Transverse colon (tissue), 4 donors: ENCODE data around the gene SLC15A2. TPM values are rescaled to one million over a fixed set of nuclear protein-coding genes. Genes with fewer than 3 reads are reported as not detected.
A peak's percentile ranks its signal among the peaks of the same experiment; 100 is the strongest.

Source experiments
- DNase-seq: peaks from one replicate; pipeline ENCODE4 v3.0.0-alpha.2; 2019
- H3K27ac ChIP-seq, 4 donors: fragments of 200-600 bp; sonication (generic); 2 replicates each; pipeline ENCODE4 v1.5.1; 2016 to 2018; ENCODE audit warnings: inconsistent platforms in 4 of 4
- H3K27me3 ChIP-seq: fragments of 200-600 bp; sonication (generic); 2 replicates; pipeline ENCODE4 v1.5.1; 2017; ENCODE audit warnings: inconsistent platforms
- H3K36me3 ChIP-seq, 4 donors: fragments of 200-600 bp; sonication (generic); 2 replicates each; pipeline ENCODE4 v1.5.1; 2017 to 2019; ENCODE audit warnings: inconsistent platforms in 4 of 4
- H3K4me1 ChIP-seq, 4 donors: fragments of 200-600 bp; sonication (generic); 2 replicates each; pipeline ENCODE4 v1.5.1; 2017 to 2020; ENCODE audit warnings: inconsistent platforms in 4 of 4
- H3K4me3 ChIP-seq, 4 donors: fragments of 200-600 bp; sonication (generic); 1 replicate in 1 of 4; 2 replicates in 3 of 4; pipeline versions ENCODE4 v1.5.1 to v1.6.1; 2017 to 2019; ENCODE audit warnings: inconsistent platforms in 4 of 4
- H3K9me3 ChIP-seq, 2 donors: fragments of 200-600 bp; sonication (generic); 2 replicates each; pipeline ENCODE4 v1.5.1; 2017 to 2019; ENCODE audit warnings: inconsistent platforms in 2 of 2
- EP300 ChIP-seq: sonication (generic); formaldehyde crosslinking; IDR thresholded peaks from one replicate; pipeline ENCODE4 v1.6.1; 2017; ENCODE audit warnings: antibody characterized with exemption, low read depth
- POLR2A ChIP-seq: fragments of 450-650 bp; IDR thresholded peaks from one replicate; pipeline ENCODE4 v1.6.1; 2016; ENCODE audit warnings: antibody characterized with exemption, mild to moderate bottlenecking, moderate library complexity
- POLR2AphosphoS5 ChIP-seq, 3 donors: sonication (generic); formaldehyde crosslinking; IDR thresholded peaks; one replicate each; pipeline ENCODE4 v1.6.1; 2016; ENCODE audit warnings: antibody characterized with exemption in 3 of 3
- WGBS, 2 donors: methylation state at CpG; one replicate each; pipeline ENCODE4 v1.1.5; 2018; ENCODE audit warnings: low coverage in 1 of 2; 5-methylcytosine and 5-hydroxymethylcytosine counted together
- in situ Hi-C, 4 donors: fragments of 200-750 bp; cut with MboI; loops; one replicate each; pipeline versions ENCODE4 v1.15.0 to v1.15.1; 2017; ENCODE audit warnings: low sequenced_read_pairs in 3 of 4, low pct_ligation_motif_present in 1 of 4, low pct_unique_long_range_greater_than_20kb in 1 of 4
- intact Hi-C: fragments of 100-400 bp; cut with DNase I; formaldehyde crosslinking; loops from one replicate; pipeline ENCODE4 v1.15.1; 2023; ENCODE audit warnings: low total_unique reads
- total RNA-seq, 4 donors: library from RNA; depleted of rRNA; stranded (reverse); fragments of >200 nt; gene quantifications; one replicate each; pipeline ENCODE4 v1.1.0, GENCODE V29; 2016
- TF ChIP-seq, protein P1 (sequence below), 5 experiments: fragments of 200-600 bp in 3 of 5; fragments of 450-650 bp in 2 of 5; sonication (generic) in 3 of 5; IDR thresholded peaks; 1 replicate in 2 of 5; 2 replicates in 3 of 5; pipeline ENCODE4 v1.5.1; 2016 to 2017; ENCODE audit warnings: antibody characterized with exemption in 5 of 5, inconsistent platforms in 3 of 5, mild to moderate bottlenecking in 2 of 5, moderate library complexity in 1 of 5

SLC15A2 gene
- total RNA-seq, 4 donors from 2014 or later, result 1.1 to 5.6 (median 2.7) TPM

DNA sequence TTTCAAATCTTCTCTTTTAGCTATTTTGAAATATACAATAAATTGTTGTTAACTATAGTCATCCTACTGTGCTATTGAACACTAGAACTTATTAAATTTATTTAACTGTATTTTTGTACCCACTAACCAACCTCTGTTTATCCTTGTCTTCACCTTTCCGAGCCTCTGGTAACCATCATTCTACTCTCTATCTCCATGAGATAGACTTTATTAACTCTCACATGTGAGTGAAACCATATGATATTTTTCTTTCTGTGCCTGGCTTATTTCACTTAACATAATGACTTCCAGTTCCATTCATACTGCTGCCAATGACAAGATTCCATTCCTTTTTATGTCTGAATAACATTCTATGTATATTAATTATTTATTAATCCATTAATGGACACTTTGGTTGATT, 15.8 kb upstream of the SLC15A2 start:
- WGBS, 2 donors, result 69 to 76% methylated on average over 1 of the region's 1 CpG
- TF ChIP-seq EP300, result no peak
- TF ChIP-seq, protein P1, sequence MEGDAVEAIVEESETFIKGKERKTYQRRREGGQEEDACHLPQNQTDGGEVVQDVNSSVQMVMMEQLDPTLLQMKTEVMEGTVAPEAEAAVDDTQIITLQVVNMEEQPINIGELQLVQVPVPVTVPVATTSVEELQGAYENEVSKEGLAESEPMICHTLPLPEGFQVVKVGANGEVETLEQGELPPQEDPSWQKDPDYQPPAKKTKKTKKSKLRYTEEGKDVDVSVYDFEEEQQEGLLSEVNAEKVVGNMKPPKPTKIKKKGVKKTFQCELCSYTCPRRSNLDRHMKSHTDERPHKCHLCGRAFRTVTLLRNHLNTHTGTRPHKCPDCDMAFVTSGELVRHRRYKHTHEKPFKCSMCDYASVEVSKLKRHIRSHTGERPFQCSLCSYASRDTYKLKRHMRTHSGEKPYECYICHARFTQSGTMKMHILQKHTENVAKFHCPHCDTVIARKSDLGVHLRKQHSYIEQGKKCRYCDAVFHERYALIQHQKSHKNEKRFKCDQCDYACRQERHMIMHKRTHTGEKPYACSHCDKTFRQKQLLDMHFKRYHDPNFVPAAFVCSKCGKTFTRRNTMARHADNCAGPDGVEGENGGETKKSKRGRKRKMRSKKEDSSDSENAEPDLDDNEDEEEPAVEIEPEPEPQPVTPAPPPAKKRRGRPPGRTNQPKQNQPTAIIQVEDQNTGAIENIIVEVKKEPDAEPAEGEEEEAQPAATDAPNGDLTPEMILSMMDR (IDR thresholded peaks at IDR 0.05), result no peak
- TF ChIP-seq POLR2A, result no peak
- Histone ChIP-seq H3K4me1 (no peaks in the 10 kb centered on the region), H3K9me3 (no peaks in the 10 kb centered on the region), H3K27me3 (no peaks in the 10 kb centered on the region), H3K27ac (no peak overlapping the region), H3K4me3 (no peak overlapping the region), H3K36me3 (no peaks in the 10 kb centered on the region)
- no peak for DNase-seq
- in situ Hi-C loops (loop anchor here in 1 of 4 donors (25.0 kb wide), 1 partner anchor 384 kb away; no protein-coding TSS in a partner anchor), intact Hi-C loops (no loop called here)

- 21 to 41% methylated on average over 1 of the region's 1 CpG for WGBS, 2 donors
Measured at GRCh38 chr3:121883507-121883906, 10.7 kb upstream of the SLC15A2 start.

GRCh38 chr3:121885386-121885785, 8.8 kb upstream of the SLC15A2 start:
- H3K4me3 ChIP-seq, result no peak overlapping the region
- intact Hi-C loops, result no loop called here
- H3K9me3 ChIP-seq, result no peaks in the 10 kb centered on the region
- no peak for DNase-seq
- H3K4me1 ChIP-seq, result no peaks in the 10 kb centered on the region
- no peak overlapping the region for H3K27ac ChIP-seq
- TF ChIP-seq POLR2AphosphoS5 (IDR thresholded peaks at IDR 0.05), result no peak
- no peak for TF ChIP-seq POLR2A
- H3K36me3 ChIP-seq, result no peaks in the 10 kb centered on the region
- in situ Hi-C loops, result loop anchor here in 1 of 4 donors (25.0 kb wide), 1 partner anchor 377 kb away; no protein-coding TSS in a partner anchor
- H3K27me3 ChIP-seq, result no peaks in the 10 kb centered on the region
- 96 to 97% methylated on average over 2 of the region's 2 CpGs for WGBS, 2 donors

More at GRCh38 chr3:121883507-121883906, 10.7 kb upstream of the SLC15A2 start:
- Histone ChIP-seq H3K4me3 (no peak overlapping the region), H3K27ac (no peak overlapping the region), H3K27me3 (no peaks in the 10 kb centered on the region), H3K36me3 (no peaks in the 10 kb centered on the region), H3K4me1 (no peaks in the 10 kb centered on the region), H3K9me3 (no peaks in the 10 kb centered on the region)
- intact Hi-C loops (no loop called here), in situ Hi-C loops (loop anchor here in 1 of 4 donors (25.0 kb wide), 1 partner anchor 379 kb away; no protein-coding TSS in a partner anchor)
- DNase-seq, result no peak
- no peak for TF ChIP-seq POLR2A
- TF ChIP-seq, protein P1 (IDR thresholded peaks at IDR 0.05), result peak; percentile 22 to 46 (median 35)

- TF ChIP-seq, protein P1 (IDR thresholded peaks at IDR 0.05), result no peak
- TF ChIP-seq POLR2AphosphoS5 (IDR thresholded peaks at IDR 0.05) (no peak), POLR2A (no peak)
- no peaks in the 10 kb centered on the region for H3K27me3 ChIP-seq
- peaks cover 0 to 9% (median 0%) of the 10 kb centered on the region in 4 donors for H3K4me1 ChIP-seq
- H3K36me3 ChIP-seq, result no peaks in the 10 kb centered on the region
- H3K4me3 ChIP-seq, result no peak overlapping the region
- intact Hi-C loops, result no loop called here
- WGBS, 2 donors, result 0 to 33% methylated on average over 1 of the region's 1 CpG
- H3K9me3 ChIP-seq, result no peaks in the 10 kb centered on the region
- no peak overlapping the region for H3K27ac ChIP-seq
- no peak for DNase-seq
- in situ Hi-C loops, result loop anchor here in 1 of 4 donors (25.0 kb wide), 1 partner anchor 367 kb away; no protein-coding TSS in a partner anchor
Measured at GRCh38 chr3:121895121-121895520, 920 bp downstream of the SLC15A2 start.

- in situ Hi-C loops, result loop anchor here in 1 of 4 donors (25.0 kb wide), 1 partner anchor 367 kb away; no protein-coding TSS in a partner anchor
- peaks cover 0 to 9% (median 0%) of the 10 kb centered on the region in 4 donors for H3K4me1 ChIP-seq
- intact Hi-C loops, result no loop called here
- no peaks in the 10 kb centered on the region for H3K36me3 ChIP-seq
- no peaks in the 10 kb centered on the region for H3K27me3 ChIP-seq
- no peak for DNase-seq
- no peak for TF ChIP-seq POLR2A
- no peak for TF ChIP-seq POLR2AphosphoS5 (IDR thresholded peaks at IDR 0.05)
- TF ChIP-seq, protein P1 (IDR thresholded peaks at IDR 0.05), result no peak
- H3K9me3 ChIP-seq, result no peaks in the 10 kb centered on the region
- no peak overlapping the region for H3K27ac ChIP-seq
- no peak overlapping the region for H3K4me3 ChIP-seq
Measured at GRCh38 chr3:121895736-121896135, 1.5 kb downstream of the SLC15A2 start.
